GM19035 (cell line): ENCODE results near the gene CXCL16.

Source experiments
- ATAC-seq: cut with Tn5 transposase; IDR thresholded peaks from one replicate; pipeline ENCODE4 v1.9.1; 2021; ENCODE audit not compliant: unreplicated experiment

Gene CXCL16

GRCh38 chr17:4739122-4740024 is at the start of gene CXCL16, which contains the start of gene ZMYND15:
Gene CXCL16 (minus strand): TSS chr17:4739928. CDS start chr17:4739339, 589 bp downstream.
Gene ZMYND15 (plus strand): TSS chr17:4739833. CDS start chr17:4740549, 716 bp downstream.
- ATAC-seq, result no peak

GRCh38 chr17:4788807-4789700 is 49.3 kb upstream of the CXCL16 start, which contains the start of gene GLTPD2:
Gene GLTPD2 (plus strand): TSS chr17:4788964. CDS start chr17:4789012, 48 bp downstream.
- no peak for ATAC-seq

GRCh38 chr17:4788159-4788806 is 48.6 kb upstream of the CXCL16 start:
- ATAC-seq, result no peak

GRCh38 chr17:4786516-4786915 is 46.8 kb upstream of the CXCL16 start:
- ATAC-seq, result no peak

GRCh38 chr17:4786106-4786511 is 46.4 kb upstream of the CXCL16 start, which contains the start of gene VMO1:
Gene VMO1 (minus strand): TSS chr17:4786364. CDS start chr17:4786352, 12 bp downstream.
- no peak for ATAC-seq

- ATAC-seq, result no peak
Measured at GRCh38 chr17:4785311-4786105, 45.8 kb upstream of the CXCL16 start.

GRCh38 chr17:4782652-4783051 is 42.9 kb upstream of the CXCL16 start:
- no peak for ATAC-seq

GRCh38 chr17:4780325-4780955 is 40.7 kb upstream of the CXCL16 start:
- no peak for ATAC-seq

- no peak for ATAC-seq
Measured at GRCh38 chr17:4777969-4778760, 38.4 kb upstream of the CXCL16 start.

- ATAC-seq, result no peak
Measured at GRCh38 chr17:4772235-4772613, 32.5 kb upstream of the CXCL16 start.

GRCh38 chr17:4771519-4772234 is 31.9 kb upstream of the CXCL16 start, which contains the start of gene TM4SF5:
Gene TM4SF5 (plus strand): TSS chr17:4771886. CDS start chr17:4771923, 37 bp downstream.
- ATAC-seq, result no peak

- no peak for ATAC-seq
Measured at GRCh38 chr17:4769628-4770027, 29.9 kb upstream of the CXCL16 start.

- no peak for ATAC-seq
Measured at GRCh38 chr17:4768298-4768697, 28.6 kb upstream of the CXCL16 start.

- ATAC-seq, result no peak
Measured at GRCh38 chr17:4766723-4767122, 27.0 kb upstream of the CXCL16 start.

- ATAC-seq, result no peak
Measured at GRCh38 chr17:4766201-4766600, 26.5 kb upstream of the CXCL16 start.

GRCh38 chr17:4764595-4764994 is 24.9 kb upstream of the CXCL16 start:
- ATAC-seq, result no peak

GRCh38 chr17:4759776-4760236 is 20.1 kb upstream of the CXCL16 start:
- ATAC-seq, result no peak

- ATAC-seq, result no peak
Measured at GRCh38 chr17:4753392-4753791, 13.7 kb upstream of the CXCL16 start.
